Measurements from ENCODE around the gene CLIP1. TPM values are rescaled to one million over a fixed set of nuclear protein-coding genes. Genes with fewer than 3 reads are reported as not detected.

The CLIP1 gene
- polyA plus RNA-seq, 3 donors: 6.7 to 50.9 (median 12.9) TPM

DNA sequence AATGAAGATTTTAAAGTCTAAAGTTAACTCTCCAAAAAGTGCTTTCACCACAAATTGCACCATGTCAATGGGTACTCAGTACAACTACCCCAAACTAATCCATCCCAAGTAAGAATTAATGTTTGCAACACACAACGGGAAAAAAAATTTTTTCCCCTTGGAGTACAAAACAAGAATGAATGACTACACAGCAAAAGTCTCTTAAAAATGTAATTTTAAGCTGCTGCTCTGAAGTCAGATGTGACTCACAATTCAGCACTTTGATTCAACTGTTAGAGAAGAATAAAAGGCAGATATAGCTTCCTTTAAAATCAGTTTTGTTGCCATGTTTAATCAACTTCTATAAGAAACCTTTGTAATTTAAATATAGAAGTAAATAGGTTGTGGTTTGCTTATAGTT lies 113.7 kb downstream of the CLIP1 start:
- no peak overlapping the region for H3K4me2 ChIP-seq (replicated peaks; ENCODE audit: extremely low read depth, low read length, poor library complexity, severe bottlenecking)
- WGBS (ENCODE audit: insufficient coverage): no CpG with 5 or more reads among the region's 1 CpG
- Mint-ChIP-seq H3K27ac (no peak overlapping the region), H3K4me3 (no peak overlapping the region), H3K9me3 (peaks cover 0 to 2% (median 0%) of the 10 kb centered on the region in 7 donors), H3K36me3 (peaks cover 74 to 86% of the 10 kb centered on the region in 2 donors), H3K4me1 (no peaks in the 10 kb centered on the region), H3K27me3 (ENCODE audit: low read depth in 3 of 3) (no peaks in the 10 kb centered on the region)
- no peaks in the 10 kb centered on the region for H4K20me1 ChIP-seq (ENCODE audit: insufficient read depth, low read length)
- intact Hi-C loops (cut with micrococcal nuclease): no loop called here
- H3K27me3 ChIP-seq (ENCODE audit: control insufficient read depth in 2 of 2, insufficient read depth in 2 of 2, low read length in 2 of 2): no peaks in the 10 kb centered on the region
- no peak for DNase-seq
- H3K4me1 ChIP-seq (ENCODE audit: control insufficient read depth in 1 of 2, insufficient read depth in 2 of 2, low read length in 2 of 2): no peaks in the 10 kb centered on the region
- H3K4me3 ChIP-seq (replicated peaks in 1 of 3; ENCODE audit: low read depth in 2 of 3, low read length in 3 of 3): no peak overlapping the region
- no peaks in the 10 kb centered on the region for H3K79me2 ChIP-seq (ENCODE audit: insufficient read depth, low read length)
- H3K9ac ChIP-seq (ENCODE audit: insufficient read depth, low read length, poor library complexity, severe bottlenecking): no peak overlapping the region
- TF ChIP-seq, protein P1, sequence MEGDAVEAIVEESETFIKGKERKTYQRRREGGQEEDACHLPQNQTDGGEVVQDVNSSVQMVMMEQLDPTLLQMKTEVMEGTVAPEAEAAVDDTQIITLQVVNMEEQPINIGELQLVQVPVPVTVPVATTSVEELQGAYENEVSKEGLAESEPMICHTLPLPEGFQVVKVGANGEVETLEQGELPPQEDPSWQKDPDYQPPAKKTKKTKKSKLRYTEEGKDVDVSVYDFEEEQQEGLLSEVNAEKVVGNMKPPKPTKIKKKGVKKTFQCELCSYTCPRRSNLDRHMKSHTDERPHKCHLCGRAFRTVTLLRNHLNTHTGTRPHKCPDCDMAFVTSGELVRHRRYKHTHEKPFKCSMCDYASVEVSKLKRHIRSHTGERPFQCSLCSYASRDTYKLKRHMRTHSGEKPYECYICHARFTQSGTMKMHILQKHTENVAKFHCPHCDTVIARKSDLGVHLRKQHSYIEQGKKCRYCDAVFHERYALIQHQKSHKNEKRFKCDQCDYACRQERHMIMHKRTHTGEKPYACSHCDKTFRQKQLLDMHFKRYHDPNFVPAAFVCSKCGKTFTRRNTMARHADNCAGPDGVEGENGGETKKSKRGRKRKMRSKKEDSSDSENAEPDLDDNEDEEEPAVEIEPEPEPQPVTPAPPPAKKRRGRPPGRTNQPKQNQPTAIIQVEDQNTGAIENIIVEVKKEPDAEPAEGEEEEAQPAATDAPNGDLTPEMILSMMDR (IDR thresholded peaks at IDR 0.05): no peak
- no peak overlapping the region for H3K27ac ChIP-seq (ENCODE audit: low read depth in 1 of 2, low read length in 2 of 2)
- no peaks in the 10 kb centered on the region for H3K9me3 ChIP-seq (replicated peaks in 1 of 2; ENCODE audit: control insufficient read depth in 1 of 2, insufficient read depth in 1 of 2, low read length in 2 of 2)
- peaks cover 76 to 97% of the 10 kb centered on the region in 2 donors for H3K36me3 ChIP-seq (replicated peaks in 1 of 2; ENCODE audit: control insufficient read depth in 1 of 2, insufficient read depth in 2 of 2, low read length in 2 of 2)
- H2AFZ ChIP-seq (ENCODE audit: insufficient read depth, low read depth, low read length, poor library complexity, severe bottlenecking): no peak overlapping the region

GRCh38 chr12:122306407-122306806 lies 116.1 kb downstream of the CLIP1 start:
- Mint-ChIP-seq H3K36me3 (peaks cover 76 to 90% of the 10 kb centered on the region in 2 donors), H3K27me3 (ENCODE audit: low read depth in 3 of 3) (no peaks in the 10 kb centered on the region), H3K27ac (no peak overlapping the region), H3K9me3 (peaks cover 0 to 2% (median 0%) of the 10 kb centered on the region in 7 donors), H3K4me3 (no peak overlapping the region), H3K4me1 (no peaks in the 10 kb centered on the region)
- DNase-seq: no peak
- no peaks in the 10 kb centered on the region for H3K27me3 ChIP-seq (ENCODE audit: control insufficient read depth in 2 of 2, insufficient read depth in 2 of 2, low read length in 2 of 2)
- H2AFZ ChIP-seq (ENCODE audit: insufficient read depth, low read depth, low read length, poor library complexity, severe bottlenecking): no peak overlapping the region
- intact Hi-C loops (cut with micrococcal nuclease): no loop called here
- no peak overlapping the region for H3K27ac ChIP-seq (ENCODE audit: low read depth in 1 of 2, low read length in 2 of 2)
- no peaks in the 10 kb centered on the region for H3K4me1 ChIP-seq (ENCODE audit: control insufficient read depth in 1 of 2, insufficient read depth in 2 of 2, low read length in 2 of 2)
- no peaks in the 10 kb centered on the region for H3K9me3 ChIP-seq (replicated peaks in 1 of 2; ENCODE audit: control insufficient read depth in 1 of 2, insufficient read depth in 1 of 2, low read length in 2 of 2)
- H4K20me1 ChIP-seq (ENCODE audit: insufficient read depth, low read length): no peaks in the 10 kb centered on the region
- H3K36me3 ChIP-seq (replicated peaks in 1 of 2; ENCODE audit: control insufficient read depth in 1 of 2, insufficient read depth in 2 of 2, low read length in 2 of 2): peaks cover 71 to 97% of the 10 kb centered on the region in 2 donors
- WGBS (ENCODE audit: insufficient coverage): 92% methylated on average over 4 of the region's 4 CpGs
- no peak overlapping the region for H3K4me2 ChIP-seq (replicated peaks; ENCODE audit: extremely low read depth, low read length, poor library complexity, severe bottlenecking)
- no peaks in the 10 kb centered on the region for H3K79me2 ChIP-seq (ENCODE audit: insufficient read depth, low read length)
- no peak overlapping the region for H3K4me3 ChIP-seq (replicated peaks in 1 of 3; ENCODE audit: low read depth in 2 of 3, low read length in 3 of 3)
- TF ChIP-seq, protein P1 (IDR thresholded peaks at IDR 0.05): no peak
- H3K9ac ChIP-seq (ENCODE audit: insufficient read depth, low read length, poor library complexity, severe bottlenecking): no peak overlapping the region
